HEK293 (cell line): Measurements from ENCODE around the gene SLC25A26.
A peak's percentile ranks its signal among the peaks of the same experiment; 100 is the strongest.

Experiments used
- AEBP2 ChIP-seq: fragments of 450-650 bp; formaldehyde crosslinking; IDR thresholded peaks from 2 replicates; pipeline ENCODE4 v1.5.1; 2016; ENCODE audit warnings: missing biosample characterization, missing genetic modification characterization, borderline replicate concordance
- CTCF ChIP-seq: fragments of 450-650 bp; formaldehyde crosslinking; IDR thresholded peaks from 2 replicates; pipeline ENCODE4 v1.5.1; 2016; ENCODE audit warnings: missing biosample characterization, missing genetic modification characterization
- INSM2 ChIP-seq: fragments of 450-650 bp; formaldehyde crosslinking; IDR thresholded peaks from 2 replicates; pipeline ENCODE4 v1.5.1; 2016; ENCODE audit warnings: missing biosample characterization, missing genetic modification characterization
- KLF1 ChIP-seq: fragments of 450-650 bp; formaldehyde crosslinking; IDR thresholded peaks from 2 replicates; pipeline ENCODE4 v1.5.1; 2016; ENCODE audit warnings: missing biosample characterization, missing genetic modification characterization
- KLF9 ChIP-seq: fragments of 450-650 bp; formaldehyde crosslinking; IDR thresholded peaks from 2 replicates; pipeline ENCODE4 v1.5.1; 2016; ENCODE audit warnings: missing biosample characterization, missing genetic modification characterization, low read depth
- MYNN ChIP-seq: fragments of 450-650 bp; formaldehyde crosslinking; IDR thresholded peaks from 2 replicates; pipeline ENCODE4 v1.5.1; 2016; ENCODE audit warnings: missing biosample characterization, missing genetic modification characterization, borderline replicate concordance
- MZF1 ChIP-seq: fragments of 450-650 bp; formaldehyde crosslinking; IDR thresholded peaks from 2 replicates; pipeline ENCODE4 v1.5.1; 2017; ENCODE audit warnings: missing biosample characterization, missing genetic modification characterization, borderline replicate concordance
- PRDM10 ChIP-seq: fragments of 450-650 bp; formaldehyde crosslinking; IDR thresholded peaks from 2 replicates; pipeline ENCODE4 v1.5.1; 2016; ENCODE audit warnings: missing biosample characterization, missing genetic modification characterization
- ZBTB11 ChIP-seq: fragments of 450-650 bp; formaldehyde crosslinking; conservative IDR thresholded peaks from 2 replicates; pipeline ENCODE4 v1.5.1; 2016; ENCODE audit warnings: low read depth, missing biosample characterization, missing genetic modification characterization
- ZNF23 ChIP-seq: fragments of 450-650 bp; formaldehyde crosslinking; IDR thresholded peaks from 2 replicates; pipeline ENCODE4 v1.5.1; 2016; ENCODE audit warnings: missing biosample characterization, missing genetic modification characterization, borderline replicate concordance
- ZNF398 ChIP-seq: fragments of 450-650 bp; formaldehyde crosslinking; IDR thresholded peaks from 2 replicates; pipeline ENCODE4 v1.5.1; 2017; ENCODE audit warnings: missing biosample characterization, missing genetic modification characterization
- ZNF473 ChIP-seq: fragments of 450-650 bp; formaldehyde crosslinking; IDR thresholded peaks from 2 replicates; pipeline ENCODE4 v1.5.1; 2017; ENCODE audit warnings: missing biosample characterization, missing genetic modification characterization
- ZNF501 ChIP-seq: fragments of 450-650 bp; formaldehyde crosslinking; IDR thresholded peaks from 2 replicates; pipeline ENCODE4 v1.5.1; 2016; ENCODE audit warnings: missing biosample characterization, missing genetic modification characterization
- ZNF518A ChIP-seq: fragments of 450-650 bp; formaldehyde crosslinking; conservative IDR thresholded peaks from 2 replicates; pipeline ENCODE4 v1.5.1; 2016; ENCODE audit warnings: low read depth, missing biosample characterization, missing genetic modification characterization
- ZNF560 ChIP-seq: fragments of 450-650 bp; formaldehyde crosslinking; IDR thresholded peaks from 2 replicates; pipeline ENCODE4 v1.5.1; 2017; ENCODE audit warnings: missing biosample characterization, missing genetic modification characterization, borderline replicate concordance
- ZNF629 ChIP-seq: fragments of 450-650 bp; formaldehyde crosslinking; IDR thresholded peaks from 2 replicates; pipeline ENCODE4 v1.5.1; 2017; ENCODE audit warnings: missing biosample characterization, missing genetic modification characterization
- ZNF830 ChIP-seq: fragments of 450-650 bp; IDR thresholded peaks from 2 replicates; pipeline ENCODE4 v1.5.0; 2018; ENCODE audit warnings: missing biosample characterization, missing genetic modification characterization, low read depth, mild to moderate bottlenecking, moderate library complexity
- ZNF843 ChIP-seq: fragments of 450-650 bp; formaldehyde crosslinking; IDR thresholded peaks from 2 replicates; pipeline ENCODE4 v1.5.1; 2016; ENCODE audit warnings: missing biosample characterization, missing genetic modification characterization

Gene SLC25A26

GRCh38 chr3:66220602-66221377 lies at the start of gene SLC25A26 (continued):
- peak; percentile 74 for TF ChIP-seq ZBTB11 (tag by site-specific recombination)
- no peak for TF ChIP-seq ZNF398 (tag by site-specific recombination)
- no peak for TF ChIP-seq ZNF830 (tag by site-specific recombination)
- no peak for TF ChIP-seq AEBP2 (tag by site-specific recombination)
- peak; percentile 51; the same call in 1 of the 2 replicates for TF ChIP-seq ZNF501
- TF ChIP-seq MZF1 (tag by site-specific recombination): no peak
- TF ChIP-seq ZNF473 (tag by site-specific recombination): no peak
- TF ChIP-seq ZNF629 (tag by site-specific recombination): peak; percentile 89
- peak; percentile 78 for TF ChIP-seq KLF9
- TF ChIP-seq KLF1 (tag by site-specific recombination): no peak
- no peak for TF ChIP-seq ZNF23 (tag by site-specific recombination)
- peak; percentile 76 for TF ChIP-seq ZNF518A (tag by site-specific recombination)
- no peak for TF ChIP-seq CTCF (tag by site-specific recombination)
- TF ChIP-seq ZNF843 (tag by site-specific recombination): no peak
- TF ChIP-seq MYNN (tag by site-specific recombination): no peak
- no peak for TF ChIP-seq INSM2
- peak; percentile 66 for TF ChIP-seq PRDM10
- no peak for TF ChIP-seq ZNF560 (tag by site-specific recombination)
